SU-DHL-6 (cell line): ENCODE data around the gene MYO19.

Source experiments
- H2AFZ ChIP-seq: fragments of 200-600 bp; sonication (generic); 2 replicates; pipeline ENCODE4 v1.6.1; 2014; ENCODE audit warnings: low read depth, mild to moderate bottlenecking, moderate library complexity, mixed read lengths, antibody characterized with exemption, low read length; ENCODE audit not compliant: severe bottlenecking
- H3F3A ChIP-seq: fragments of 200-600 bp; shearing (Covaris generic); 2 replicates; pipeline ENCODE4 v1.6.0; 2016; ENCODE audit warnings: antibody characterized with exemption, mild to moderate bottlenecking; ENCODE audit not compliant: insufficient read depth
- H3K27ac ChIP-seq: fragments of 200-600 bp; sonication (generic); 2 replicates; pipeline ENCODE4 v1.5.1; 2016; ENCODE audit warnings: low read depth, mild to moderate bottlenecking, low read length, moderate library complexity, mixed read lengths
- H3K27me3 ChIP-seq: fragments of 200-600 bp; sonication (generic), shearing (Covaris generic); 2 replicates; pipeline ENCODE4 v1.6.0; 2014; ENCODE audit warnings: mild to moderate bottlenecking, low read length
- H3K36me3 ChIP-seq: fragments of 200-600 bp; sonication (generic); 2 replicates; pipeline ENCODE4 v1.6.1; 2014; ENCODE audit warnings: mild to moderate bottlenecking, low read length, mixed read lengths
- H3K4me2 ChIP-seq: fragments of 300-600, 200-600 bp; shearing (Covaris generic), sonication (generic); 2 replicates; pipeline ENCODE4 v1.6.0; 2014; ENCODE audit warnings: low read length, low read depth, mild to moderate bottlenecking; ENCODE audit not compliant: poor library complexity, severe bottlenecking
- H3K4me3 ChIP-seq: fragments of 200-600 bp; sonication (generic); 2 replicates; pipeline ENCODE4 v1.5.1; 2014; ENCODE audit warnings: antibody characterized with exemption, low read length, mild to moderate bottlenecking, mixed read lengths; ENCODE audit not compliant: insufficient read depth, poor library complexity, severe bottlenecking
- H3K79me2 ChIP-seq: fragments of 200-600 bp; sonication (generic); 2 replicates; pipeline ENCODE4 v1.6.1; 2014; ENCODE audit warnings: mild to moderate bottlenecking, low read length, moderate library complexity; ENCODE audit not compliant: insufficient read depth
- H3K9ac ChIP-seq: fragments of 200-600 bp; sonication (generic); 2 replicates; pipeline ENCODE4 v1.7.0; 2014; ENCODE audit warnings: mild to moderate bottlenecking, low read length
- H3K9me2 ChIP-seq: fragments of 200-600 bp; sonication (generic); replicated peaks from 2 replicates; pipeline ENCODE4 v1.6.1; 2014; ENCODE audit warnings: low read length; ENCODE audit not compliant: insufficient read depth
- H3K9me3 ChIP-seq: fragments of 200-600 bp; sonication (generic); 2 replicates; pipeline ENCODE4 v1.6.1; 2014; ENCODE audit warnings: low read length, mixed read lengths; ENCODE audit not compliant: insufficient read depth
- H4K20me1 ChIP-seq: fragments of 200-600 bp; sonication (generic); 2 replicates; pipeline ENCODE4 v1.6.1; 2014; ENCODE audit warnings: low read depth, mild to moderate bottlenecking, antibody characterized with exemption, low read length, moderate library complexity, mixed read lengths
- EZH2phosphoT487 ChIP-seq: fragments of 200-600 bp; sonication (generic), shearing (Covaris generic); conservative IDR thresholded peaks from 2 replicates; pipeline ENCODE4 v1.6.1; 2018; ENCODE audit warnings: mild to moderate bottlenecking, antibody characterized with exemption, low read length, moderate library complexity, mixed read lengths
- TF ChIP-seq, protein P1 (sequence below): fragments of 200-600 bp; sonication (generic); IDR thresholded peaks from one replicate; pipeline ENCODE4 v1.5.1; 2017; ENCODE audit warnings: antibody characterized with exemption, mild to moderate bottlenecking, low read length, moderate library complexity; ENCODE audit not compliant: insufficient read depth, poor library complexity, severe bottlenecking

Gene MYO19

DNA sequence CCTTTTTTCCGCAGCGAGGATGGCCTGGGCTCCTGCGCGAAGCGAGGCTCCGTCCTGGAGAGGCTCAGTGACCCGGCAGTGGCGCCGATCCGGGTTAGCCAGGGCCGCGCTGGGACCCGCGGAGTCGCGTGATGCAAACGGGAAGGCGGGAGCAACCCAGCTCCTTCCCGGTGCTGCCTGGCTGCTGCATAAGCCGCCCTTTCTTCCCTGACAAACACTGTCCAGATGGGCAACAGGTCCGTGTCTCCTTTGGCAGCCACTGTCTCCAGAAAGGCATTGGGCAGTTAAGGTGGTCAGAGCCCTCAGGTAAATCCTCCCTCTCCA lies 69.9 kb downstream of the MYO19 start:
- Histone ChIP-seq H3K27ac (no peak overlapping the region), H3K79me2 (no peaks in the 10 kb centered on the region), H2AFZ (no peak overlapping the region), H3K4me2 (no peak overlapping the region), H3K27me3 (no peaks in the 10 kb centered on the region), H3K9ac (no peak overlapping the region), H4K20me1 (no peaks in the 10 kb centered on the region), H3K9me3 (no peaks in the 10 kb centered on the region), H3F3A (no peaks in the 10 kb centered on the region), H3K4me3 (no peak overlapping the region), H3K9me2 (no peaks in the 10 kb centered on the region), H3K36me3 (no peaks in the 10 kb centered on the region)
- TF ChIP-seq, protein P1, sequence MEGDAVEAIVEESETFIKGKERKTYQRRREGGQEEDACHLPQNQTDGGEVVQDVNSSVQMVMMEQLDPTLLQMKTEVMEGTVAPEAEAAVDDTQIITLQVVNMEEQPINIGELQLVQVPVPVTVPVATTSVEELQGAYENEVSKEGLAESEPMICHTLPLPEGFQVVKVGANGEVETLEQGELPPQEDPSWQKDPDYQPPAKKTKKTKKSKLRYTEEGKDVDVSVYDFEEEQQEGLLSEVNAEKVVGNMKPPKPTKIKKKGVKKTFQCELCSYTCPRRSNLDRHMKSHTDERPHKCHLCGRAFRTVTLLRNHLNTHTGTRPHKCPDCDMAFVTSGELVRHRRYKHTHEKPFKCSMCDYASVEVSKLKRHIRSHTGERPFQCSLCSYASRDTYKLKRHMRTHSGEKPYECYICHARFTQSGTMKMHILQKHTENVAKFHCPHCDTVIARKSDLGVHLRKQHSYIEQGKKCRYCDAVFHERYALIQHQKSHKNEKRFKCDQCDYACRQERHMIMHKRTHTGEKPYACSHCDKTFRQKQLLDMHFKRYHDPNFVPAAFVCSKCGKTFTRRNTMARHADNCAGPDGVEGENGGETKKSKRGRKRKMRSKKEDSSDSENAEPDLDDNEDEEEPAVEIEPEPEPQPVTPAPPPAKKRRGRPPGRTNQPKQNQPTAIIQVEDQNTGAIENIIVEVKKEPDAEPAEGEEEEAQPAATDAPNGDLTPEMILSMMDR: no peak
- TF ChIP-seq EZH2phosphoT487: no peak

DNA sequence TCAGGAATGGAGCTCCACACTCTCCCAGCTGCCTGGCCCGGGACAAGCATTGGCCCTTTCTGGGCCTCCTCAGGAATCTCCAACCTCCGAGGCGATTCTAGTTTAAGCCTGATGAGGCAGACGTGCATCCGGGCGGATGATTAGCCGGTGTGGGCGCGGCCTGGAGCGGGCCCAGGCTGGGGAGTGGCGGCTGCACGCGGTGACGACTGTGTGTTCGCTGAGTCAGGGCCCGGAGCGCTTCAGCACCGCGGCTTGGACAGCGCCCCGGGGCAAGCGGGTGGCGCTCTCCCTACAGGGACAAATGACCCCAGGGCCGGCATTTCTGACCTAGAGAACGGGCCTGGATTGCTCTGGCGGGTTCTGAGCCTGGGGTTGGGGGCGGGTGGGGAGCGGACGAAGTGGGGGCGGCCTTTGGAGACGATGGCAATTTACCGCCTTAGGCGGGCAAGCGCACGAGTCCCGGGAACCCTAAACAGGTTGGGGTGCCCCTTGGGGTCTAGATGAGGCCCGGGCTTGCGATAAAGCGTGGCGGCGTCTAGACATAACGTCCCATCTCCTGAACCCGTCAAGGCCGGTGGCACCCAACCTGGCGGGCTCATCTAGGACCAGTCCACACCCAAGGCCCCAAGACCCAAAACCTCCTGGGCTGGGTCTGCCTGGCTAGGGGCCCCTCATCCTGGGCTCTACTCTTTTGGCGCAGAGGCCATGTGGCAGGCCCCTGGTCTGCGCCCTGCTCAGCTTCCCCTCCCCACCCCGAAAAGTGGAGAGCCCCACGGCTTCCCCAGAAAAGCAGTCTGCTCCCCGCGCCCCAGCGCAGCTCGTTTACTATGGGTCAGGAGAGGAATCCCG lies 70.5 kb downstream of the MYO19 start:
- Histone ChIP-seq H3K36me3 (no peaks in the 10 kb centered on the region), H3K9me2 (no peaks in the 10 kb centered on the region), H3K4me3 (no peak overlapping the region), H3K27me3 (no peaks in the 10 kb centered on the region), H4K20me1 (no peaks in the 10 kb centered on the region), H3K9ac (no peak overlapping the region), H2AFZ (no peak overlapping the region), H3K79me2 (no peaks in the 10 kb centered on the region), H3K9me3 (no peaks in the 10 kb centered on the region), H3K27ac (no peak overlapping the region), H3F3A (no peaks in the 10 kb centered on the region), H3K4me2 (no peak overlapping the region)
- TF ChIP-seq, protein P1: no peak
- TF ChIP-seq EZH2phosphoT487: no peak

DNA sequence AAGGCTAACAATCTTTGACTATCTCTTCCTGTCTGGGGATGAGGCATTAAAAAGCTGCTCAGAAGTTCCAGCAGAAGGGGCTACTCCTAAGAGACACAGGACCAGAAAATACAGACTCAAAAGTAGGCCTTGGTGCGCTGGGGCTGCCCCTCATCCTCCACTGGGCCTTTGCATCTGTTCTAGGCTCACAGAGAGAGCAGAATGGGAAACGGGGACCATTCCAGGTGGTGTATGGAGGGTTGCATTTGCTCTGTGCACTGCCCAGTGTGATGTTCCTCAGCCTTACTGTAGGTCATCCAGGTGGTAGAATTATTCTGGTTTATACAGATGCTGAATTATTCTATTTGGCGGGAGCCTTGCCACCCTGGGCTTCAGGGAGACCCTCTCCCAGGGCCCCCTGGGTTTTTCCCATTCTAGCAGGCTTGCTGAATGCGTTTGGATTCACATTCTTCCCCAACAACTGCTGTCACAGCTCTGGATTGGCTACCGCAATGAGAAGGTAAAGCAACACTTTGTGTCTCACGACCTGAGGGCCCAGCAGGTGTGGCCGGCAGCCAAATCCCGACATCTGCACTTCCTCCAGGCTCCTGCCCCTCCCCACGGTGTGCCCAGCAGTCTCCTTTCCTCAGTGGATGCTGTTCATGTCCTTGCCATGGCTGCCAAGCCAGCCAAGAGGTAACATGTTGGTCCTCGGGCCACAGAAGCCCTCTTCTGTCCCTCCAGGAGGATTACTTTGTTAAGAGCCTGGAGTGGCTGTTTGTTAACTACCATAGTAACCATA lies 73.1 kb downstream of the MYO19 start:
- Histone ChIP-seq H3K36me3 (no peaks in the 10 kb centered on the region), H3K79me2 (no peaks in the 10 kb centered on the region), H3K4me2 (no peak overlapping the region), H4K20me1 (no peaks in the 10 kb centered on the region), H3K9me3 (no peaks in the 10 kb centered on the region), H3K4me3 (no peak overlapping the region), H3K27ac (no peak overlapping the region), H3K27me3 (no peaks in the 10 kb centered on the region), H3K9ac (no peak overlapping the region), H3F3A (no peaks in the 10 kb centered on the region), H2AFZ (no peak overlapping the region), H3K9me2 (no peaks in the 10 kb centered on the region)
- no peak for TF ChIP-seq EZH2phosphoT487
- TF ChIP-seq, protein P1: no peak
